Ovary (tissue), 3 donors: ENCODE data around the gene ZNF654.

Source experiments
- CTCF ChIP-seq, 3 donors: fragments of 450-650 bp in 2 of 3; fragments of 200-600 bp in 1 of 3; IDR thresholded peaks; one replicate each; pipeline versions ENCODE4 v1.5.1 to v1.8.0; 2016 to 2022; ENCODE audit warnings: antibody characterized with exemption in 3 of 3, mild to moderate bottlenecking in 1 of 3
- POLR2A ChIP-seq: fragments of 450-650 bp; IDR thresholded peaks from one replicate; pipeline ENCODE4 v1.6.1; 2017; ENCODE audit warnings: antibody characterized with exemption, mild to moderate bottlenecking, moderate library complexity
- donor health status: DM: no; HTN: no; CAD: no.

- TF ChIP-seq CTCF (IDR thresholded peaks at IDR 0.05) (no peak), POLR2A (no peak)
Measured at GRCh38 chr3:88117683-88118082, 58.6 kb downstream of the ZNF654 start.
